Skeletal muscle satellite cell (primary cell): ENCODE measurements around the gene LCLAT1.

Experiments
- H3K27me3 ChIP-seq: 2 replicates; pipeline ENCODE4 v1.7.0; 2013; ENCODE audit warnings: low read length; ENCODE audit not compliant: control insufficient read depth, insufficient read depth
- H3K36me3 ChIP-seq: 2 replicates; pipeline ENCODE4 v1.7.0; 2013; ENCODE audit warnings: mild to moderate bottlenecking, control low read depth, low read length; ENCODE audit not compliant: insufficient read depth
- H3K4me1 ChIP-seq: 2 replicates; pipeline ENCODE4 v1.7.0; 2013; ENCODE audit warnings: low read length; ENCODE audit not compliant: control insufficient read depth, insufficient read depth
- H3K4me2 ChIP-seq: 2 replicates; pipeline ENCODE4 v1.7.0; 2013; ENCODE audit warnings: mild to moderate bottlenecking, low read length
- H3K4me3 ChIP-seq: 2 replicates; pipeline ENCODE4 v1.7.0; 2013; ENCODE audit warnings: low read length
- H3K9ac ChIP-seq: 2 replicates; pipeline ENCODE4 v1.7.0; 2013; ENCODE audit warnings: mild to moderate bottlenecking, low read depth, low read length, moderate library complexity
- H3K9me3 ChIP-seq: replicated peaks from 2 replicates; pipeline ENCODE4 v1.7.0; 2013; ENCODE audit warnings: mild to moderate bottlenecking, control low read depth, low read length

The LCLAT1 gene

GRCh38 chr2:30541680-30542079 lies 94.6 kb downstream of the LCLAT1 start:
- Histone ChIP-seq H3K27me3 (no peaks in the 10 kb centered on the region), H3K4me2 (no peak overlapping the region), H3K4me1 (no peaks in the 10 kb centered on the region), H3K4me3 (no peak overlapping the region), H3K9me3 (no peaks in the 10 kb centered on the region), H3K9ac (no peak overlapping the region), H3K36me3 (no peaks in the 10 kb centered on the region)

- Histone ChIP-seq H3K9ac (no peak overlapping the region), H3K4me3 (no peak overlapping the region), H3K27me3 (no peaks in the 10 kb centered on the region), H3K9me3 (no peaks in the 10 kb centered on the region), H3K4me1 (no peaks in the 10 kb centered on the region), H3K4me2 (no peak overlapping the region), H3K36me3 (no peaks in the 10 kb centered on the region)
Measured at GRCh38 chr2:30545875-30546274, 98.8 kb downstream of the LCLAT1 start.

- Histone ChIP-seq H3K27me3 (no peaks in the 10 kb centered on the region), H3K4me3 (no peak overlapping the region), H3K9me3 (no peaks in the 10 kb centered on the region), H3K9ac (no peak overlapping the region), H3K4me1 (no peaks in the 10 kb centered on the region), H3K4me2 (no peak overlapping the region), H3K36me3 (no peaks in the 10 kb centered on the region)
Measured at GRCh38 chr2:30548386-30548785, 101.3 kb downstream of the LCLAT1 start.

DNA sequence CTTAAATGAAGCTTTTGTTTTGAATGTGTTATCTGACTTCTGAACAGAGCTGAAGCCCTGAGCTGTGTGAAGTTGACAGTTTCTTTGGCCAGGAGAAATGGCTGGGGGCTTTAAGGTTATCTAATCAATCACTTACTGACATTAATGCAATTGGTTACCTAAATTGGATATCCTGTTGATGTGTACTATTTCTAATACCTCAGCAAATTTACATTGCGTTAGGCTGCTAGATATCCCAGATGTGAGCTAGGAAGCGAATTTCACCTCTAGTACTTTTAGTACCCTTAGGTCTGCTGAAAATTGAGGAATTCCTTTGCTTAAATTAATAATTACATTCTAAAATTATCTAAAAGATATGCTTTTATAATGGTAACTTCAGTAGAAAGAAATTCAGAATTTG lies 102.0 kb downstream of the LCLAT1 start:
- H3K9me3 ChIP-seq = no peaks in the 10 kb centered on the region
- H3K27me3 ChIP-seq = no peaks in the 10 kb centered on the region
- no peaks in the 10 kb centered on the region for H3K4me1 ChIP-seq
- H3K4me2 ChIP-seq = no peak overlapping the region
- H3K9ac ChIP-seq = no peak overlapping the region
- no peak overlapping the region for H3K4me3 ChIP-seq
- H3K36me3 ChIP-seq = no peaks in the 10 kb centered on the region

- no peaks in the 10 kb centered on the region for H3K4me1 ChIP-seq
- no peak overlapping the region for H3K4me3 ChIP-seq
- no peak overlapping the region for H3K9ac ChIP-seq
- H3K36me3 ChIP-seq = no peaks in the 10 kb centered on the region
- no peaks in the 10 kb centered on the region for H3K9me3 ChIP-seq
- H3K4me2 ChIP-seq = no peak overlapping the region
- no peaks in the 10 kb centered on the region for H3K27me3 ChIP-seq
Measured at GRCh38 chr2:30559544-30560275, 112.7 kb downstream of the LCLAT1 start.

DNA sequence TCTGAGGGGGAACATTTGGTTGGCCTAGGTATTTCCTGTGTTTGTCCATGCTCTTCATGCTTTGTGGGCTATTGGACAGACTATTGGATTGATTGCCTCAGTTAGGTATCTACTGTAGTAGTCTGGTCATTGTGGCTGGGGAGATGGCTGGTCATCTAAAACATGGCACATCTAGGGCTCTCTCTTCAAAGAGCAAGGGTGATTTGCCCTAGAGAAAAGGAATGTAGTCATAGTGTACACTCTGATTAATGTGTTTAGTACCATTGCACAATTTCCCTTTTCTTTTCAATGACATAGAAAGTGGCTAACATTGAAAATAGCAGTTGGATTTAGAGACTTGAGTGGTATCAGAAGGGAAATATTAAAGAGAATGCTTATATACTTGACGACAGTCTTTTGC lies 114.3 kb downstream of the LCLAT1 start:
- no peak overlapping the region for H3K9ac ChIP-seq
- no peaks in the 10 kb centered on the region for H3K9me3 ChIP-seq
- peaks cover 2% of the 10 kb centered on the region for H3K4me1 ChIP-seq
- no peak overlapping the region for H3K4me2 ChIP-seq
- no peak overlapping the region for H3K4me3 ChIP-seq
- no peaks in the 10 kb centered on the region for H3K36me3 ChIP-seq
- H3K27me3 ChIP-seq = no peaks in the 10 kb centered on the region

GRCh38 chr2:30565851-30566358 lies 118.9 kb downstream of the LCLAT1 start:
- no peaks in the 10 kb centered on the region for H3K9me3 ChIP-seq
- H3K27me3 ChIP-seq = no peaks in the 10 kb centered on the region
- no peak overlapping the region for H3K4me3 ChIP-seq
- H3K36me3 ChIP-seq = no peaks in the 10 kb centered on the region
- peaks cover 2% of the 10 kb centered on the region for H3K4me1 ChIP-seq
- H3K9ac ChIP-seq = no peak overlapping the region
- H3K4me2 ChIP-seq = no peak overlapping the region

DNA sequence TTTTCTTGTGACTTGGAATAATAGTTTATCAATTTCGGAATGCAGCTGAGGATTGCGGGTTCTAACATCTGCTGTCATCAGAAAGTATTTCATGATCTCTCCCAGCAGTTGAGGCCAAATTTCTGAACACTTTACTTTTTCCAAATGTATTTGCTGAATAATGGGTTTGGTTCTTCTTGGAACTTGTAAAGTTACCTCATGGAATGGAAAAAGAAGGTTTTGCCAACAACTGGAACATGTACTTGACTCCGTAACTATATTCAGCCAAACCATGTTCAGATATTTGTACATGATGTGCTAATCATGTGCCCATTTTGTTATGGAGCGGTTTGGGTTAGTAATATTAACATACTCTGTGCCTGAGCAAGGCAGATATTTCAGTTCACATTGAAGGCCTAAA lies 119.6 kb downstream of the LCLAT1 start:
- Histone ChIP-seq H3K4me3 (no peak overlapping the region), H3K4me1 (peaks cover 2% of the 10 kb centered on the region), H3K36me3 (no peaks in the 10 kb centered on the region), H3K27me3 (no peaks in the 10 kb centered on the region), H3K4me2 (no peak overlapping the region), H3K9me3 (no peaks in the 10 kb centered on the region), H3K9ac (no peak overlapping the region)

DNA sequence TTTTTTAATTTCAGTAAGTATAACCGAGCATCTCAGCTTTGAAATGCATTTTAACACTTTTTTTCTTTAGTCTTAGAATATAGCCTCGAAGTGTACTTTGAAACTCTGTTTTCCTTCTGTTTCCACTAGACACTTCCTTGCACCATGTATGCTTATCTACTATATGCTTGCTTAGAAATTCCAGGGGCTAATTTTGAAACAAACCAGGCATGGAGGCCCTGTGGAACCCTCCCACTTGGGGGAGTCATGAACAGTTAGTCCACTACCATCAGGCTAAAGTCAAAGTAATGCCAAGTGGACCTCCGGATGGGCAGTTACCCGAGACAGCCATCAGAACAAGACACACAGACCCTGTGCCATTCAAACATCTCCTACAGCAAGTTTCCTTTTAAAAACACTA lies 120.3 kb downstream of the LCLAT1 start:
- Histone ChIP-seq H3K4me1 (peaks cover 2% of the 10 kb centered on the region), H3K9ac (no peak overlapping the region), H3K4me2 (no peak overlapping the region), H3K36me3 (no peaks in the 10 kb centered on the region), H3K9me3 (no peaks in the 10 kb centered on the region), H3K4me3 (no peak overlapping the region), H3K27me3 (no peaks in the 10 kb centered on the region)

DNA sequence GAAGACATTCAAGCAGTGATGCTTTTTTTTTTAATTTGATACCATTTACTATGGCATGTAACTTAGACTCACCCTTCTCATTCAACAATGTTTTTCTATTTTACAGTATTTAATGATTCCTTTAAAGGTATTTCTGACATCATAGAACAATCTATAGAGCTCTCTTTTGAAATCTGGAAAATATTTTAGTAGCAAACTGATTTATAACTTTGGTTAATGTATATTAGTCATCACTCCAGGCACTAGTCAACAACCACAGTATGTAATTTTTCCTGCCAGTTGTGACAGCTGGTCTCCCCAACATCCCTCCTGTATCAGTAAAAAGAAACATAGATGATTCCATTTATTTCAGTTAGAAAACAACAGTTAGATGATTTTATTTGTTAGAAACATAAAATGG lies 122.9 kb downstream of the LCLAT1 start:
- no peak overlapping the region for H3K4me3 ChIP-seq
- H3K9me3 ChIP-seq = no peaks in the 10 kb centered on the region
- no peaks in the 10 kb centered on the region for H3K36me3 ChIP-seq
- no peak overlapping the region for H3K9ac ChIP-seq
- H3K4me2 ChIP-seq = no peak overlapping the region
- peaks cover 2% of the 10 kb centered on the region for H3K4me1 ChIP-seq
- H3K27me3 ChIP-seq = no peaks in the 10 kb centered on the region

GRCh38 chr2:30577151-30577550 lies 130.1 kb downstream of the LCLAT1 start:
- H3K4me2 ChIP-seq = no peak overlapping the region
- no peaks in the 10 kb centered on the region for H3K27me3 ChIP-seq
- no peak overlapping the region for H3K4me3 ChIP-seq
- peaks cover under 1% of the 10 kb centered on the region for H3K4me1 ChIP-seq
- H3K36me3 ChIP-seq = no peaks in the 10 kb centered on the region
- no peaks in the 10 kb centered on the region for H3K9me3 ChIP-seq
- no peak overlapping the region for H3K9ac ChIP-seq

GRCh38 chr2:30580391-30580790 lies 133.3 kb downstream of the LCLAT1 start:
- no peaks in the 10 kb centered on the region for H3K27me3 ChIP-seq
- no peak overlapping the region for H3K9ac ChIP-seq
- no peaks in the 10 kb centered on the region for H3K9me3 ChIP-seq
- no peak overlapping the region for H3K4me2 ChIP-seq
- no peak overlapping the region for H3K4me3 ChIP-seq
- no peaks in the 10 kb centered on the region for H3K36me3 ChIP-seq
- H3K4me1 ChIP-seq = peaks cover 10% of the 10 kb centered on the region
